BLaER1 (cell line): ENCODE data around the gene HVCN1.
"Not testable (repeated sequence)": the region's sequence is repeated elsewhere in the genome, so short reads cannot be mapped to it uniquely, and the experiment has no call there.

Experiments used
- H3K27ac ChIP-seq: shearing (Covaris generic); formaldehyde crosslinking; 2 replicates; pipeline ENCODE4 v1.8.1; 2022
- H3K27me3 ChIP-seq: shearing (Covaris generic); formaldehyde crosslinking; 2 replicates; pipeline ENCODE4 v1.8.1; 2022
- H3K36me3 ChIP-seq: shearing (Covaris generic); formaldehyde crosslinking; 2 replicates; pipeline ENCODE4 v1.8.1; 2022
- H3K4me1 ChIP-seq: shearing (Covaris generic); formaldehyde crosslinking; 2 replicates; pipeline ENCODE4 v1.8.1; 2022
- H3K4me2 ChIP-seq: shearing (Covaris generic); formaldehyde crosslinking; 2 replicates; pipeline ENCODE4 v1.8.1; 2022
- H3K4me3 ChIP-seq: shearing (Covaris generic); formaldehyde crosslinking; 2 replicates; pipeline ENCODE4 v1.8.1; 2022
- H3K9ac ChIP-seq: shearing (Covaris generic); formaldehyde crosslinking; 2 replicates; pipeline ENCODE4 v1.8.1; 2022
- H3K9me3 ChIP-seq: shearing (Covaris generic); formaldehyde crosslinking; 2 replicates; pipeline ENCODE4 v1.8.1; 2022
- H4K20me1 ChIP-seq: shearing (Covaris generic); formaldehyde crosslinking; 2 replicates; pipeline ENCODE4 v1.8.1; 2022
- Cebpa-rat ChIP-seq: shearing (Covaris generic); IDR thresholded peaks from 2 replicates; pipeline ENCODE4 v1.8.1; 2022

The HVCN1 gene

DNA sequence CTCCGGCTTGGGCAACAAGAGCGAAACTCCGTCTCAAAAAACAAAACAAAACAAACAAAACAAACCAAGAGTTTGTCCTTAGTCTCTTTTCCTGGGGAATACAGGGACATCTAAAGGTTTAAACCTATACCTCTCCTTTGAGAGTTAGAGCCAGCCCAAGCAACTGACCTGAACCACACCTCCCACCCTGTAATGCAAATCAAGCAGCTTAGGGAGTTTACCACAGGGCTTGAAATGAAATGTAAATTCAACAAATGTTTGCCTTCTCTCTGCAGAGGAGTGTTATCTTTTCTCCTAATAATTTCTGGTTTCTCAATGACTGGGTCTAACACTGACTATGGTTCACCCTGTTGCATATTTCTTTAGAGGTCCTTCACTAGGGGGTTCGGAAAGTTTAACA is 37.1 kb upstream of the HVCN1 start:
- TF ChIP-seq Cebpa-rat, result no peak
- H3K27ac ChIP-seq, result no peak overlapping the region
- no peaks in the 10 kb centered on the region for H3K27me3 ChIP-seq
- H3K4me1 ChIP-seq, result 0 out of 2 replicates have a peak, but pooled peaks cover 3% of the 10 kb centered on the region
- H3K36me3 ChIP-seq, result peaks cover 100% of the 10 kb centered on the region
- H3K9me3 ChIP-seq, result no peaks in the 10 kb centered on the region
- H4K20me1 ChIP-seq, result peaks cover 100% of the 10 kb centered on the region
- no peak overlapping the region for H3K4me2 ChIP-seq
- H3K4me3 ChIP-seq, result no peak overlapping the region
- H3K9ac ChIP-seq, result no peak overlapping the region

DNA sequence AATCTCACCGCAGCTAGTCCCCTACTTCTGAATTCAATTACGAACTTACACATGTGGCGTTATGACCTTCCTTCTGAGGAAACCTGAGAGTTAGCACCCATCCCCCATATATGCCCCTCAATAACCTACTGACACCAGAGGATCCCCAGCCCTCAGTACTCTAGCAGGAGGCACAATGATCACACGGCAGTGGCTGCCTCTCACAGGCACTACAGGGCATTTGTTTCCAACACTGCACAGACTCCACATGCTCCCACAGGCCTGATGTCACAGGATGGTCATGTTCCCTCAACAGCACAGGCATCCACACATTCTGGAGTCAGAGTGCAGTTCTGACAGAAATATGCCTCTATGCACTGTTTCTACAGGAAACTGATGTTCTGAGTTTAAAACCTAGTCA is 36.4 kb upstream of the HVCN1 start:
- H3K9ac ChIP-seq, result no peak overlapping the region
- H3K9me3 ChIP-seq, result no peaks in the 10 kb centered on the region
- no peak for TF ChIP-seq Cebpa-rat
- H3K27ac ChIP-seq, result no peak overlapping the region
- no peak overlapping the region for H3K4me2 ChIP-seq
- H3K27me3 ChIP-seq, result no peaks in the 10 kb centered on the region
- no peak overlapping the region for H3K4me3 ChIP-seq
- H3K4me1 ChIP-seq, result no peaks in the 10 kb centered on the region
- H3K36me3 ChIP-seq, result peaks cover 100% of the 10 kb centered on the region
- peaks cover 98% of the 10 kb centered on the region for H4K20me1 ChIP-seq

DNA sequence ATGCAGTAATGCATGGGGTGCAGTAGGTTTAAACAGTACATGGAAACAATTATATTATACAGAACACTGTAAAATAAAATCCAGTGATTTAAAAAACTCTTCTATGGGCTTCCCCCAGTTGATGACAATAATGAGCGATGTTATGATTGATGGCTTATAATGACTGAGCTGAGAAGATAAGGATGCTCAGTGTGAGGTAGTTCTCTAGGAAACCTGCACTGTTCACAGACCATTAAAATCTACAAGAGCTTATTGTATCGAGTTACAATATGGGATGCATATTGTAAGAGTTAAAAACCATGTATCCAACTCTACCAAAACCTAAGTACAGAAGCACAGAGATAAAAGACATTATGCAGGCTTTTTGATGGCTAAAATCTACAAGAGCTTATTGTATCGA is 34.0 kb upstream of the HVCN1 start:
- H3K4me2 ChIP-seq, H3K9ac ChIP-seq, H3K4me1 ChIP-seq, H3K27ac ChIP-seq, H3K9me3 ChIP-seq, H3K27me3 ChIP-seq, H3K4me3 ChIP-seq: not testable (repeated sequence)
- Histone ChIP-seq H3K36me3 (peaks cover 100% of the 10 kb centered on the region), H4K20me1 (peaks cover 89% of the 10 kb centered on the region)

DNA sequence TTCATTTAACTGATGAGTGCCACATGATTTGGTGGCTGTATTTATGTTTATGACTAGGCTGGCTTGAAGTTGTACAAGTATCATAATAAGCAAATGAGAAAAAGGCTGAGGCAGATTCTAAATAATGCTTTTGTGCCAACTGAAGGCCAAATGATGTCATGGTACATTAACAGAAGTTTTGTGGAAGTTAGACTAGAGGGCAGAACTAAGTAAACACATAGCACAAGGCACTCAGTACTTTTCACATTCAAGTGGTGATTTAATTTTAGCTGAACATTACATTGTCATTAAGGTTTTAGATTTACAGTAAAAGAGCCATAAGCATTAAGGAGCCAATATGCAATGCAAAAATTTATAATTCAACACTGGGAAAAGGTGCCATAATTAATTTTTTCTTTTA is 32.7 kb upstream of the HVCN1 start:
- H3K4me2 ChIP-seq, result no peak overlapping the region
- H3K36me3 ChIP-seq, result peaks cover 100% of the 10 kb centered on the region
- no peaks in the 10 kb centered on the region for H3K27me3 ChIP-seq
- peaks cover 78% of the 10 kb centered on the region for H4K20me1 ChIP-seq
- no peak for TF ChIP-seq Cebpa-rat
- no peaks in the 10 kb centered on the region for H3K4me1 ChIP-seq
- H3K9me3 ChIP-seq, result no peaks in the 10 kb centered on the region
- no peak overlapping the region for H3K27ac ChIP-seq
- no peak overlapping the region for H3K4me3 ChIP-seq
- no peak overlapping the region for H3K9ac ChIP-seq

DNA sequence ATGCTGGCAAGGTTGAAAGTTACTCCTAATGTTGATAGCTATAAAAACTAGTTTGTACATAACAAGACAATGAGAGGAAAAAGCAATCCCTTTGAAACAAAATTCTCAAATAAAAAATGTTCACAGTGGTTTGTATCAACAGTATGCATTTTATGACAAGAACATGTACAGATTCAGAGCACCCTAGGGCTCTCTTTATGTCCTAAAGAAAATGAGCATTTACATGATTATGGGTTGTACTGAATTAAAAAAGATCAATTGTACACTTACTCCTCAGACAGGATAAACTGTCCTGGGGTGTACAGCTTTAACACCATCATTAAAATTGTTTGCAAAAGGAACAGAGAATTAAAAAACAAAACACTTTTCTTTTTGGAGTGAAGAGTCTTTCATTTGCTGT is 31.6 kb upstream of the HVCN1 start:
- Histone ChIP-seq H3K9ac (no peak overlapping the region), H3K4me3 (no peak overlapping the region), H3K27me3 (no peaks in the 10 kb centered on the region), H3K27ac (no peak overlapping the region), H3K4me1 (no peaks in the 10 kb centered on the region), H3K36me3 (peaks cover 92% of the 10 kb centered on the region), H3K4me2 (no peak overlapping the region), H3K9me3 (no peaks in the 10 kb centered on the region), H4K20me1 (peaks cover 67% of the 10 kb centered on the region)
- TF ChIP-seq Cebpa-rat, result no peak

DNA sequence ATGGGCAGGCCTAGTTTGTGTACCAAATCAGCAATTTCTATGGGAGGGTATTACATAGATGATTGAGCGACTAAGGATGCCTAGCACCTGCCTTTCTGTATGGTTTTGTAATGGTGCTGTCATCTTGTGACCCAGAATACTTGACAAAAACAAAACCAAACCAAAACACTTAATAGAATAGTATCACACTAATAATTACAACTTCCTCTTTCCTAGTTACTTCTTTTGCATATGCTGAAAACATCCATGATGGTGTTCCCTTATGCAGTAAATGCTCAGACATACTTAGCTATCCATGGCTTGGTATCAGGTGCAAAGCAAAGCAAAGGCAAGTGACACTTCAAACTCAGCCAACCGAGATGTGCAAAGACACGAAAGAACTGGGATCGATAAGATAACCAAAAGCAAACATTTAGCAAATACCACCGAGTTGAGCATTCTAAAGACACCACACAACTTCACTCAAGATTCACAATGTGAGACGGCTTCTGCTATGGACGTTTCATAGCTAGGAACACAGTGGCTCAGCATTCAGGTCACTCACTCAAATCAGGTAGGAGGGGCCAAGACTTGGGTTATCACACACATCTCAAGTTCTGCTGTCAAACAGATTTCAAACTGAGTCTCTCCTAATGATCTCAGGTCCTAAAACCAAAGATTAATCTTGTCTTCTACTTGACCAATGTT is 29.4 kb upstream of the HVCN1 start:
- Histone ChIP-seq H3K36me3 (peaks cover 71% of the 10 kb centered on the region), H3K4me3 (no peak overlapping the region)
- no peak for TF ChIP-seq Cebpa-rat

DNA sequence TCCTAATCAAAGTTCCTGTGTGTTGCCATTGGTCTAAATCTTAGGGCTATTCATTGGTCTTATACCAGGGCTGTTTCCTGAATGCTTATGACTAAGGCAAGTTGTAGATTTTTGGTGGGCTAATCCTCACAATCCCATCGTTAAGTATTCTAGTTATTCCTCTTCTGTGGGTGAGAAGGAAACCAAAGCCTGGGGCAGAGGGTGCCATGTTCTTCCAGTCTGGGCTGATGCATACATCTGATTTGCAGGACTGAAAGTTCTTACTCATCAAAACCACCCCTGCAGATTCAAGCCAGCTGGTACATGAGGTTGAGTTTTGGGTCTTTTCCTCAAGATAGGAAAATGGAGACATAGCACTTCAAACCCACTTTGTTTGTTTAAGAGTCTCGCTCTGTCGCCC is 28.1 kb upstream of the HVCN1 start:
- Histone ChIP-seq H3K27me3 (no peaks in the 10 kb centered on the region), H3K4me2 (no peak overlapping the region), H3K4me1 (no peaks in the 10 kb centered on the region), H3K4me3 (no peak overlapping the region), H3K9ac (no peak overlapping the region), H3K9me3 (no peaks in the 10 kb centered on the region), H3K36me3 (peaks cover 57% of the 10 kb centered on the region), H4K20me1 (peaks cover 33% of the 10 kb centered on the region), H3K27ac (no peak overlapping the region)
- no peak for TF ChIP-seq Cebpa-rat

More for the DNA sequence above, 29.4 kb upstream of the HVCN1 start:
- Histone ChIP-seq H3K9ac (no peak overlapping the region), H4K20me1 (peaks cover 46% of the 10 kb centered on the region), H3K27ac (no peak overlapping the region), H3K9me3 (no peaks in the 10 kb centered on the region), H3K4me1 (no peaks in the 10 kb centered on the region), H3K27me3 (no peaks in the 10 kb centered on the region), H3K4me2 (no peak overlapping the region)

DNA sequence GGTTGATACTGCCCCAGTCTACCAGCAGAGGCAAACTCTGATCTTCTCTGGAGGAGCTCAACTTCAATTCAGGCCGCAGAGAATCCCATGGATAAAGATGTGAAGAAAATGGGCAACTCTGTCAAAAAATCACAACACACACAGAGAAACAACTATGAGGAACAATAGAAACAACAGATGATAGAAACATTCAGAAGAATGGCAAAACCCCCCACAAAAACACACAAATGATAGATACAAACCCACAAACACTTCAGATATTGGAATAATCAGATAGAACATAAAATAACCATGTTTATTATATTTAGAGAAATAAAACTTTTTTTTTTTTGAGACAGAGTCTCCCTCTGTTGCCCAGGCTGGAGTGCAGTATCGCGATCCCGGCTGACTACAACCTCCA is 20.0 kb upstream of the HVCN1 start:
- H3K27ac ChIP-seq, result no peak overlapping the region
- no peak overlapping the region for H3K4me2 ChIP-seq
- H3K9me3 ChIP-seq, result no peaks in the 10 kb centered on the region
- no peaks in the 10 kb centered on the region for H3K27me3 ChIP-seq
- no peaks in the 10 kb centered on the region for H3K4me1 ChIP-seq
- no peaks in the 10 kb centered on the region for H4K20me1 ChIP-seq
- TF ChIP-seq Cebpa-rat, result no peak
- peaks cover 7% of the 10 kb centered on the region; the same call in 1 of the 2 replicates for H3K36me3 ChIP-seq
- no peak overlapping the region for H3K4me3 ChIP-seq
- no peak overlapping the region for H3K9ac ChIP-seq

DNA sequence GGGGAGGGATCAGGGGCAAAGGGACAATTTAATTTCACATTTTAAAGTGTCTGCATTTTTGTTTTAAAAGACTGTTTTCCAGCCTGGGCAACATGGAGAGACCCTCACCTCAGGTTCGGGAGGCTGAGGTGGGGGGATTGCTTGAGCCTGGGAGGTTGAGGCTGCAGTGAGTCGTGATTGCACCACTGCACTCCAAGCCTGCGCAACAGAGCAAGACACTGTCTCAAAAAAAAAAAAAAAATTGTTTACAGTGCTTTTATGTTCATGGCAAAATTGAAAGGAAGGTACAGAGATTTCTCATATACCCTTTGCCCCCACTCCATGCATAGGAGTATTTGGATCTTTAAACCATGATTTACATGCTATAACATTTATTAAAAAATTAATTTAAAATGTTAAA is 16.4 kb upstream of the HVCN1 start:
- no peak for TF ChIP-seq Cebpa-rat

DNA sequence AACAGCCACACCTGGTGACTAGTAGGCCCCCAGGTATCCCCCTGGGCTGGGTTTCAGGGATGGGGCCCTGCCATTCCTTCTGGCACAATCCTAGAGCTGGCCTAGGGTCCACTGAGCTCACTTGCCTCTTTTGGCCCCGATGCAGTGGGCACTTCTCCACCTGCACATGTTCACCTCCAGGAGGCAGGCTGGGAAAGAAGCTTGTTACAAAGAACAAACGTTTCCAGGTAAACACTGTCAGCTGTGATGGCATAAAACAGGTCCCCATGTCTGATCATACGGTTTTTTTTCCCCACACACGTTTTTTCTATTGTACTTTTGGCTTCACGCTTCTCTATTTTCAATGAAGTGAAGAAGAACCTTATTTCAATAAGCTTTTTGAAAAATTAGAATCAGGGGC is 15.8 kb upstream of the HVCN1 start:
- no peaks in the 10 kb centered on the region for H3K36me3 ChIP-seq
- no peaks in the 10 kb centered on the region for H3K27me3 ChIP-seq
- no peak overlapping the region for H3K27ac ChIP-seq
- H4K20me1 ChIP-seq, result no peaks in the 10 kb centered on the region
- H3K4me2 ChIP-seq, result no peak overlapping the region
- no peaks in the 10 kb centered on the region for H3K9me3 ChIP-seq
- no peak overlapping the region for H3K4me3 ChIP-seq
- TF ChIP-seq Cebpa-rat, result no peak
- H3K4me1 ChIP-seq, result peaks cover 4% of the 10 kb centered on the region; the same call in 1 of the 2 replicates
- no peak overlapping the region for H3K9ac ChIP-seq

More for the DNA sequence above, 16.4 kb upstream of the HVCN1 start:
- Histone ChIP-seq H3K36me3 (no peaks in the 10 kb centered on the region), H4K20me1 (no peaks in the 10 kb centered on the region), H3K9ac (no peak overlapping the region), H3K4me3 (no peak overlapping the region), H3K27ac (no peak overlapping the region), H3K4me2 (no peak overlapping the region), H3K4me1 (peaks cover 4% of the 10 kb centered on the region; the same call in 1 of the 2 replicates), H3K9me3 (no peaks in the 10 kb centered on the region), H3K27me3 (no peaks in the 10 kb centered on the region)

DNA sequence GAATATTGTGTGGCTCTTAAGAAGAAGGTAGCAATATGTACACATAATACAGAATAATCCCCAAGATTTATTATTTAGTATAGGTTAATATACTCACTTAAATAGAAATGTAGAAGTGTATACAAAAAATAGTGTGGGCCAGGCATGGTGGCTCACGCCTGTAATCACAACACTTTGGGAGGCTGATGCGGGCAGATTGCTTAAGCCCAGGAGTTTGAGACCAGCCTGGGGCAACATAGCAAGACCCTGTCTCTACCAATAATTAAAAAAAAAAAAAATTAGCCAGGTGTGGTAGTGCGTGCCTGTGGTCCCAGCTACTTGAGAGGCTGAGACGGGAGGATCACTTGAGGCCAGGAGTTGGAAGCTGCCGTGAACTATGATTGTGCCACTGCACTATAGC is 15.3 kb upstream of the HVCN1 start:
- Histone ChIP-seq H3K27ac (no peak overlapping the region), H3K9ac (no peak overlapping the region), H3K4me2 (no peak overlapping the region), H3K4me3 (no peak overlapping the region), H3K36me3 (no peaks in the 10 kb centered on the region), H3K27me3 (no peaks in the 10 kb centered on the region), H4K20me1 (no peaks in the 10 kb centered on the region), H3K9me3 (no peaks in the 10 kb centered on the region), H3K4me1 (peaks cover 6% of the 10 kb centered on the region; the same call in 1 of the 2 replicates)
- no peak for TF ChIP-seq Cebpa-rat
